ENCODE measurements around the gene MPND. TPM values are rescaled to one million over a fixed set of nuclear protein-coding genes. Genes with fewer than 3 reads are reported as not detected.

MPND gene
- total RNA-seq, 2 donors from 2014 or later = 6.2 to 7.3 TPM

DNA sequence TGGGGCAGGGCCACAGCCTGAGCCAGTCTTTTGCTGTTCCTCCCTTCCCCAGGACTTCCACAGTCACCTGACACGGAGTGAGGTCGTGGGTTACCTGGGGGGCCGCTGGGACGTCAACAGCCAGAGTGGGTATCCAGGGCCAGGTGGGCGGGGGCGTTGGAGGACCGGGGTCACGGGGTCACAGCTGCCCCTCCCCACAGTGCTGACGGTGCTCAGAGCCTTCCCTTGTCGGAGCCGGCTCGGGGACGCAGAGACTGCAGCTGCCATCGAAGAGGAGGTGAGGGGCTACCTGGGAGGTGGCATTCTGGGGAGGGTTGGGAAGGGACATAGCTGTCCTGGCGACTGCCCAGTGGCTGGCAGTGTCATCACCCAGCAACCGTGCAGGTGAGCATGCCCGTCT lies 11.5 kb downstream of the MPND start:
- H3K4me3 ChIP-seq = no peak overlapping the region
- no peak overlapping the region for H3K27ac ChIP-seq
- peaks cover 0 to 6% of the 10 kb centered on the region in 2 donors for H3K4me1 ChIP-seq
- DNase-seq (ENCODE audit: low spot score) = no peak
- H3K9me3 ChIP-seq = no peaks in the 10 kb centered on the region
- TF ChIP-seq, protein P1, sequence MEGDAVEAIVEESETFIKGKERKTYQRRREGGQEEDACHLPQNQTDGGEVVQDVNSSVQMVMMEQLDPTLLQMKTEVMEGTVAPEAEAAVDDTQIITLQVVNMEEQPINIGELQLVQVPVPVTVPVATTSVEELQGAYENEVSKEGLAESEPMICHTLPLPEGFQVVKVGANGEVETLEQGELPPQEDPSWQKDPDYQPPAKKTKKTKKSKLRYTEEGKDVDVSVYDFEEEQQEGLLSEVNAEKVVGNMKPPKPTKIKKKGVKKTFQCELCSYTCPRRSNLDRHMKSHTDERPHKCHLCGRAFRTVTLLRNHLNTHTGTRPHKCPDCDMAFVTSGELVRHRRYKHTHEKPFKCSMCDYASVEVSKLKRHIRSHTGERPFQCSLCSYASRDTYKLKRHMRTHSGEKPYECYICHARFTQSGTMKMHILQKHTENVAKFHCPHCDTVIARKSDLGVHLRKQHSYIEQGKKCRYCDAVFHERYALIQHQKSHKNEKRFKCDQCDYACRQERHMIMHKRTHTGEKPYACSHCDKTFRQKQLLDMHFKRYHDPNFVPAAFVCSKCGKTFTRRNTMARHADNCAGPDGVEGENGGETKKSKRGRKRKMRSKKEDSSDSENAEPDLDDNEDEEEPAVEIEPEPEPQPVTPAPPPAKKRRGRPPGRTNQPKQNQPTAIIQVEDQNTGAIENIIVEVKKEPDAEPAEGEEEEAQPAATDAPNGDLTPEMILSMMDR (IDR thresholded peaks at IDR 0.05) = no peak
- peaks cover 11% of the 10 kb centered on the region for H3K36me3 ChIP-seq
- H3K27me3 ChIP-seq = no peaks in the 10 kb centered on the region

DNA sequence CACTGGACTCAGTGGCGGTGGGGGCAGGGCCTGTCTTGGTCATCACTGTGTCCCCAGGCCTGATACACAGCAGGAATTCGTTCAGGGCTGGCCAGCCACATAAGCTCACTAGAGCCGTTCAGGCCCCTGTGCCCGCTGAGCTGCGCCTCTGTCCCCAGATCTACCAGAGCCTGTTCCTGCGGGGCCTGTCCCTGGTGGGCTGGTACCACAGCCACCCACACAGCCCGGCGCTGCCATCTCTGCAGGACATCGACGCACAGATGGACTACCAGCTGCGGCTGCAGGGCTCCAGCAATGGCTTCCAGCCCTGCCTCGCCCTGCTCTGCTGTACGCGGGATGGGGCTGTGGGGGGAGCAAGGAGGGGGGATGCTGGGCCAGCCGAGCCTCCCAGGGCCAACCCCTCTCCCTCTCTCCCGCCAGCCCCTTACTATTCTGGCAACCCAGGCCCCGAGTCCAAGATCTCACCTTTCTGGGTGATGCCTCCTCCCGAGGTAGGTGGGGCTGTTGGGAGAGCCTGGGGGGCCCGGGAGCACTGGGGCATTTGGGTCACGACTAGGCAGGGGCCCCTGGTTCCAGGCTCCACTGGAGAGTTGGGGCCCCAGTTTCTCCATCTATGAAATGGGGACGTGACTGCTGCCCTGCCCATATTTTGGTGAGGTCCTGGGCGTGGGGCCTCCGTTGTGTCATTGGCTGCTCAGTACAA lies 13.9 kb downstream of the MPND start:
- Histone ChIP-seq H3K27me3 (no peaks in the 10 kb centered on the region), H3K36me3 (peaks cover 35% of the 10 kb centered on the region), H3K27ac (no peak overlapping the region), H3K4me1 (no peaks in the 10 kb centered on the region), H3K4me3 (no peak overlapping the region), H3K9me3 (no peaks in the 10 kb centered on the region)
- TF ChIP-seq, protein P1 (IDR thresholded peaks at IDR 0.05) = no peak
- no peak for DNase-seq (ENCODE audit: low spot score)

DNA sequence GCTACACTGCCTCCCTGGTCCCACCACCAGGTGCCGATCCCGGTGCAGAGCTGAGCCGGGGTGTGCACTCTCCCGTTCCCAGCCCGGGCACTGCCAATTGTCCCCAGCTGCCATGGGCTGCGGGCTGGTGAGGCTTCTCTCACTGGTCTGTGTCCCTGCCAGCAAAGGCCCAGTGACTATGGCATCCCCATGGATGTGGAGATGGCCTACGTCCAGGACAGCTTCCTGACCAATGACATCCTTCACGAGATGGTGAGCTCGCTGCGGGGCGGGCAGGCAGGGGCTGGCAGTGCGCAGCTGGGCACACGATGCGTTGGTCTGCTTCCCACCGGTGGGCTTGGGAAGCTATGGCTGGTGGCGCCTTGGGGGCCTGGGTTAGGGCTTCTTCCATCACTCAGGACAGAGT lies 14.6 kb downstream of the MPND start:
- Histone ChIP-seq H3K27ac (no peak overlapping the region), H3K4me1 (no peaks in the 10 kb centered on the region), H3K4me3 (no peak overlapping the region), H3K27me3 (no peaks in the 10 kb centered on the region), H3K36me3 (peaks cover 42% of the 10 kb centered on the region), H3K9me3 (no peaks in the 10 kb centered on the region)
- TF ChIP-seq, protein P1 (IDR thresholded peaks at IDR 0.05) = no peak
- no peak for DNase-seq (ENCODE audit: low spot score)

DNA sequence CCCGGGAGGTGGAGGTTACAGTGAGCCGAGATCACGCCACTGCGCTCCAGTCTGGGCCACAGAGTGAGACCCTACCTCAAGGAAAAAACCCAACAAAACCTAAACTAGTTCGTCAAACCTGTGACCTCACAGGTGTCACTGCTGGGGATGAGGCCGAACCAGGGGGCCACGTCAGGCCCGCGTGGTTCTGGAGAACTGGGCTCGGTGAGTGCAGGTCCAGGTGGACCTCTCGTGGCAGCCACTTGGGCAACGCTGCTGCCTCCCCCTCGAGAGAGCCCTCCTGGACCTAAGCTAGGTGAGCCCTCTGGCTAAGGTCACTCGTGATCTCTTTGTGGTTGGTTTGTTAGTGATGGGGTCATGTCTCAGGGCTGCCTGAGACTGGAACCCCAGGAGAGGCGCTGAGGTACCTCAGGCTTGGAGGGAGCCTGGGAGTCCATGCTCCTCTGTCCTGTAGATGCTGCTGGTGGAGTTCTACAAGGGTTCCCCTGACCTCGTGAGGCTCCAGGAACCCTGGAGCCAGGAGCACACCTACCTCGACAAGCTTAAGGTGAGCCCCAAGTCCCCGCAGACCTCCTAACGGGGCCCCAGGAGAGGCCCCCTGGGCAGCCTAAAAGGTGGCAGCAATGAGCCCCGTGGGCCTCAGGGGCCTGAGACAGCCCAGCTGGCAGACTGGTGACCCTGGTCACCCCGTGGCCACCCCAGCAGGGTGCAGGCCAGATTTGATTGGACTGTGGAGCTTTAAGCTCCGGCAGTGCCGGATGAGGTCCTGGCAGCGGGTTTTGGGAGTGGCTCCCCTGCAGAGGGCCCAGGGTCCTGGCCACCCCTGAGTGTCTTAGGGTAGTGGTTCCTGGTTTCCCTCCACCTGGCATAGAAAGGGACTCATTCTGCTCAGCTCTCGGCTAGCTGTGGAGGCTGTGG lies 15.6 kb downstream of the MPND start:
- Histone ChIP-seq H3K27ac (no peak overlapping the region), H3K4me3 (no peak overlapping the region), H3K36me3 (peaks cover 52% of the 10 kb centered on the region), H3K9me3 (no peaks in the 10 kb centered on the region), H3K4me1 (no peaks in the 10 kb centered on the region), H3K27me3 (no peaks in the 10 kb centered on the region)
- DNase-seq (ENCODE audit: low spot score) = no peak
- TF ChIP-seq, protein P1 (IDR thresholded peaks at IDR 0.05) = no peak

DNA sequence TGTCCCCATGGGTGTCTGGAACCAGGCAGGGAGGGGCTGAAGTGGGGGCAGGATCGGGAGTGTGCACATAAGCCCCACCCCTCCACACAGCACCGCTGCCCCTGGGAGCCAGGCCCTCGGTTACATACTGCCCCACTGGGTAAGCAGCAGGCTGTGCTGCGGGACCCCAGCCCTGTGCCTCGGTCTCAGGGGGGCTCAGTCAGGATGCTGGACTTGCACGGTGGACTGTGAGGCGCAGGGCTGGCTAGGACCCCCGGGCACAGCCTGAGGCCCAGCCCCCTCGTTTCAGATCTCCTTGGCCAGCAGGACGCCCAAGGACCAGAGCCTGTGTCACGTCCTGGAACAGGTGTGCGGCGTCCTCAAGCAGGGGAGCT lies 16.3 kb downstream of the MPND start:
- no peak overlapping the region for H3K4me3 ChIP-seq
- no peak for DNase-seq (ENCODE audit: low spot score)
- peaks cover 58% of the 10 kb centered on the region for H3K36me3 ChIP-seq
- no peaks in the 10 kb centered on the region for H3K9me3 ChIP-seq
- H3K27me3 ChIP-seq = no peaks in the 10 kb centered on the region
- no peaks in the 10 kb centered on the region for H3K4me1 ChIP-seq
- TF ChIP-seq, protein P1 (IDR thresholded peaks at IDR 0.05) = no peak
- no peak overlapping the region for H3K27ac ChIP-seq

Measured in right atrium auricular region (tissue), 2 donors.